DMS153 treated with DMSO at 0.1 percent for 48 hours (cell line): ENCODE data around the gene SLC51A.
"Not testable (repeated sequence)": the region's sequence is repeated elsewhere in the genome, so short reads cannot be mapped to it uniquely, and the experiment has no call there.

Experiments used
- DNase-seq: peaks from one replicate; lab custom pipeline; 2025; ENCODE audit not compliant: unreplicated experiment; lab: John Stamatoyannopoulos, UW

The SLC51A gene

DNA sequence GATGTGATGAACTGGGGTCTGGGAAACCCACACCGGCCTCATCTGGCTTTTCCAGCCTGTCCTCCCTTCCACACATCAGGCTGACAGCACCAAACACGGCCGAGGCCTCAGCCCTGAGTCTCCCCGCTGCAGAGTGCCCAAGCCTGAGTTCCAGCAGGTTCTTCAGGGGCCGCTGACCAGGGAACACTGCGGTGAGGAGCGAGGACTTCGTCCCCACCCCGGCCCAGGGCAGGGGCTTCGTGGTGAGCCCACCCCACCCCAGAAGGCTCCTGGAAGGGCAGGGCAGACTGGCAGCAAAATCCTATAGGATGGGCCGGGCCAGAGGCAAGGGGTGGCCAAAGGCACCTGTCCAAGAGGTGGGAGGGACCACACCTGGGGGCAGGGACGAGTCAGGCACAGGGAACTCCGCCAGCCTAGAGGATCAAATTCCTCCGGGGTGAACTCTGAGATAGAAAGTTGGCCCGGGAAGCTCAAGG is at the start of gene SLC51A:
Gene SLC51A (plus strand): TSS at position 446 of the 476 bp plus-strand sequence. CDS start 179 bp downstream, outside the sequence.
- no peak for DNase-seq

DNA sequence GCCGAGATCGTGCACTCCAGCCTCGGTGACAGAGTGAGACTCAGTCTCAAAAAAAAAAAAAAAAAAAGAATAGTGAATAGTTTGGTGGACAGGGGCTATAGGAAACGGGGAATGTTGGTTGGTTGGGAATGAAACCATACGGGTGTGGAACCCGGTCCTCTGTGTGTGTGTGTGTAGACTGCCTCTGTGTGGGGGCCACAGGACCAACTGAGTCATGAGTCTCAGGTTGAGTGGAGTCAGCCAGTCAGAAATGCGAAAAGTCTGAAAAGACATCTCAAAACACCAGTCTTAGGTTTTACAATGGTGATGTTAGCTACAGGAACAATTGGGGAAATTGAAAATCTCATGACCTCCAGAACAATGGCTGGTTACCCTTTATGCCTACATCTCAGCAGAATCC is 49.6 kb upstream of the SLC51A start:
- DNase-seq: no peak

- DNase-seq: peak; percentile 29
Measured at GRCh38 chr3:196168808-196169391, 47.4 kb upstream of the SLC51A start.

GRCh38 chr3:196169836-196170240 is 46.5 kb upstream of the SLC51A start:
- no peak for DNase-seq

GRCh38 chr3:196170296-196170695 is 46.0 kb upstream of the SLC51A start:
- DNase-seq: not testable (repeated sequence)

- no peak for DNase-seq
Measured at GRCh38 chr3:196174652-196175051, 41.7 kb upstream of the SLC51A start.

DNA sequence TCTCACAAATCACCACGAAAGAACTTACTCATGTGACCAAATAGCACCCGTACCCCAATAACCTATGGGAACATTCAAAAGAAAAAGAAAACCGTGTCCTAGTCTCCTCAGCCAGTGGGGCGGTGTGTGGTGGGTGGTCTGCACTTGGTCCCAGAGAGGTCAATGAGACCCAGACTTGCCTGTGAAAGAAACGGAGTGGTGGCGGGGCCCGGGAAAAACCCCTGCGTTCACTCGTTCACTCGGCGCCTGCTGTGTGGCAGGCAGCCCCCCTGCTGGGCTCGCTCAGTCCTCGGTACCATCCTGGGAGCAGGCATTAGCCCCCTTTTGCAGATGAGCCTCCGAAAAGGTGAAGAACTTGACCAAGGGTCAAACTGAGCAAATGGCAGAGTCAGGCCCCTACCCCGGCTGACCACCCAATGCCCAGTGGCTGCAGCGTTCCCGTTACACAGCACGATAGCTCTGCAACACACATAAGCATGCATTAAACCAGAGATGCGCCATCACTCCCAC is 41.2 kb upstream of the SLC51A start:
- no peak for DNase-seq

DNA sequence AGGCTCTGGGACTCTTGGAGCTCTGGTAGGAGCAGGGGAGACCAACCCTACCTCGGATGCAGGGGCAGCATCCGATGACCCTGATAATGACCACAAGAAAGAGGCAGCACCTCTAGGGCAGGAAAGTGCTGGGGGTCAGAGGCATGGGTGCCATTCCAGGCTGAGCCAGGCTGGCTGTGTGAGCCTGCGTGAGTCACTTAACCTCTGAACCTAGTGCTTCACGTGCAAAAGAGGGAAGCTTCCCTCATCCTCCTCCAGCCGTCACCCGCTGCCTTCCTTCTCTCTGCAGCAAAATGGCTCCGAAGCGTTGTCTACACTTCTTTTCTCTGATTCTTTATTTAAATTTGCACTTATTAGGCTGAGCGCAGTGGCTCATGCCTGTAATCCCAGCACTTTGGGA is 40.6 kb upstream of the SLC51A start:
- no peak for DNase-seq

GRCh38 chr3:196177567-196177966 is 38.8 kb upstream of the SLC51A start:
- DNase-seq: no peak

GRCh38 chr3:196177967-196178366 is 38.4 kb upstream of the SLC51A start:
- DNase-seq: no peak

DNA sequence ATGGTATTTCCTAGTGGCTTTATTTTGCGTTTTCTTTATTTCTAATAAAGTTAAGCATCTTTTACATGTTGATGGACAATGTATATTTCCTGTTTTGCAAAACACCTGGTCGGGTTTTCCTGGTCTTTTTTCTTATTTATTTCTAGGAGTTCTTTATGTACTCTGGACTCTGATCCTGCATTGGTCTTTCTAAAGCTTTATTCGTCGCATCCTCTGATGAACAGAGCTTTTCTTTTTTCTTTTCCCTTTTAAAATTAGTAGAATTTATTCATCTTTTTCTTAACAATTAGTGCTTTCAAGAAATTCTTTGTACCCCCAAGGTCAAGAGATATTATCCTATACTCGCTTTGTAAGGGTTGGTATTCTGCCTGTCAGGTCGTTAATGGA is 37.3 kb upstream of the SLC51A start:
- no peak for DNase-seq

DNA sequence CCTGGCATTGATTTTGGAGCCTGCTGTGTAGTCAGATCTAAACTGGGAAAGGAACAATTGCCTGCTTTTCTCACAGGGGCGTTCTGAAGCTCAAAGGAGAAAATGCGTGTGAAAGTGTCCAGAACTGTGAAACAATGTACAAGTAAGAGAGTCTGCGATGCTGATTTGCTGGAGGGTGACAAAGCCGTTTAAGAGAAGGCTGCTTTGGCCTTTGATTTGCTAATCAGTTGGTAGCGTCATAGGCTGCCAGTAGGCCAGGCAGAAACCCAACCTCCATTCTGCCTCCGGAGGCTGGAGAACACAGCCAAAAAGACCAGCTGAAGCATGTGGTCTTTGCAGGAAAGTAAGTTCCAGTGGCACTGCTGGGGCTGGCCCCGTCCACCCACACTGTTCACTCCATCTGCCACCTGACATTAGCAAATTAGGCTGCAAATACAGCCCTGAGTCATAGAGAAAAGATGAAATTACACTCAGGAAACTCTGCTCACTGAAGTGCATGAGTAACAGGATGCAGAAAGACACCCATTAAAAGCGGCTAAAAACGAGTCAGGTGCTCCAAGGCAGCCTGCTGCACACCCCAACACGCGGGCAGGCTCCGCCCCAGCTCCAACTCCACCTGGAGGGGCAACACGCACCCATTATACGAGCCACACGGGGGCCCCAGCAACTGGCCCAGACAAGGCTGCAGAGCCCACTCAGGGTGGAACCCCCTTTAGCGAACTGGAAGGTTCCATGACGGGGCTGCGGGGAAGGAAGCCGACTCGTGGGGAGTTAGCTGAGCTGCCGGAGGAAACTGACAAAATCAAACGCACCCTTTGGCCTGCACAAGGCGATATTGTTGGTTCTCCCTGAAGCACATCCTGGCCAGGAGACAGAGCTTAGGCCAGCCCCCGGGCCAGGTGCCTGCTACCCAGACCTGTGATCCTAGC is 36.7 kb upstream of the SLC51A start:
- no peak for DNase-seq

DNA sequence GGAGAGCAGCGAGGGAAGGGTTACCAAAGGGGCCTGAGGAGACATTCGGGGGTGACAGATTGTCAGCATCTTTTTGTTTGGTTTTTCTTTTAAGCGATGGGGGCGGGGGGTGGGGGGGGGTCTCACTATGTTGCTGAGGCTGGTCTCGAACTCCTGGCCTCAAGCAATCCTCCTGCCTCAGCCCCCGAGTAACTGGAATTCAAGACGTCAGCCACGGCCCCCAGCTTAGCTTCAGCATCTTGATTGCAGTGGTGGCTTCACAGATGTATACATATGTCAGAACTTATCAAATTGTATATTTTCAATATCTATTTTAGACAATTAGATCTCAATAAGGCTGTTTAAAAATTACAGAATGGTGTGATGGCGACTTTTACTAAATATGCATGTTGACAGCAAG is 36.0 kb upstream of the SLC51A start:
- DNase-seq: no peak

DNA sequence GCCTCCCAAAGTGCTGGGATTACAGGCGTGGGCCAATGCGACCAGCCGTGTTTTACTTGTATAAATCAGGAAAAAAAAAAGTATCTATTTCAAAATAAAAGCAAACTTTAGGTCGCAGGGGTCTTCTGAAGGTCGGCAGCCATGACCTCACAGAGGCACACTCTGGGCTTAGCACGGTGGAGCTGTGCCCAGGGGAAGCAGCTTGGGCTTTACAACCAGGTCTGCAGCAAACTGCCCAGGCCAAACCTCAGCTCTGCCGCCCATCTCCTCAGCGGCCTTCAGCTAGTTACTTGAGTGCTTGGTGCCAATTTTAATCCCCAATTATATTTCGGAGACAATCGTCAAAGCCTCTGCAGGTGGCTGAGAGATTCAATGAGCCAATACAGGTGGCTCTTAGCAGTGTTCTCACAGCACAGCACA is 35.2 kb upstream of the SLC51A start:
- no peak for DNase-seq

GRCh38 chr3:196184169-196184432 is 32.2 kb upstream of the SLC51A start:
- DNase-seq: not testable (repeated sequence)

DNA sequence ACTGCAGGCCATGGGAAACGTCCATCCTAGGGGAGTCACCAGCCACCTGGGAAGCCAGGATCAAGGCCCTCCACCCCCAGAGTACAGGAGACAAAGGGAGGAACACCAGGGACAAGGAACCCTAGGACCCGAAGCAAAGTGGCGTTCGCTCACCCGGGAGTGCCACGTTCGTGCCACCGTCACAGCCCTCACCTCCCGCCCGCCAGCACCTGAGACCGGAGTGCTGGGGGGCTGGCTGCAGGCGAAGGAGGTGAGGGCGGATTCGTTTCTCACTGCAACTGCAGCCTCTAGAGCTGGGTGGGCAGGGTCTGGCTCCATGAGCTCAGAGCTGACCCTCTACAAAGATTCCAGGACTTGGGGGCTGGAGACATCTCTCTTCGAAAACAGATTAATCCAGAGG is 31.5 kb upstream of the SLC51A start:
- no peak for DNase-seq

DNA sequence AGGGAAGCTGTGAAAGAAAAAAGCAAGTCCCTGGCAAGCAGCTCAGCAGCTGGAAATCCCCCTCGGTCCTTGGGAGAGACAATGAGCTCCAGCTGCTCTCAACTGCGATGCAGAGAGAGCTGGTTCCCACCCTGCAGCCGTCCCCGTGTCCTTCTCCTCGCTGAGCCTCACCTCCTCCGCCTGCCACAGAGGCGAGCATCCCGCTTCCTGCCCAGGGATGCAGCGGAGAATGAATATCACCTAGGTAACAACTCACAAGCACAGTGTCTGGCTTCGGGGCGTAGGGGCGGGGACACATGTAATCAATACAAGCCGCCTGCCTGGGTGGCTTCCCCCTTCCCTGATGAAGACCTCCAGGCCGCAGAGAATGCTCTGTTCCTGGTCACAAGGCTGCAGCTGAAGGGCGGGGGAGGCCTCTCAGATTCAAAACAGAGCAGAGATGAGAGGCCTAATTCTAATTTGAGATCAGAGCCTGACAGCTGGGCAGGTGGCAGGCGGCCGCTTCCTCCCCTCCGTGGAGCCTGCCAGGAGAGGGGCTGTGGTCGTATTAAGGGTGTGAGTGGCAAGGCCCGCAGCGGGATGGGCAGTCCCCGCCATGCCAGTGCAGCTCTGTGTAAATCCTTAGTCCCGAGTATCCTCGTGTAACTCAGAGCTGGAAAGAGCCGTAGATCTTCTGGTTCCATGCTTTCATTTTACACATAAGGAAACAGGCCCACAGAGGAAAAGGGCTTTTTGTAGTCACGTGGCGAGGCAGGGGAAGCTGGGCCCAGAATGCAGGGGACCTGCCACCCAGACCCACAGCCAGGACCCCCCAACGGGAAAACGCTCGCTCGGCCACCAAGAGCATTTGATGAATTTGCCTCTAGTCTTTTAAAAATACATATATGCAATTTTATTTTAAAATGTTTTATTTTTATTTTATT is 29.4 kb upstream of the SLC51A start:
- DNase-seq: no peak

DNA sequence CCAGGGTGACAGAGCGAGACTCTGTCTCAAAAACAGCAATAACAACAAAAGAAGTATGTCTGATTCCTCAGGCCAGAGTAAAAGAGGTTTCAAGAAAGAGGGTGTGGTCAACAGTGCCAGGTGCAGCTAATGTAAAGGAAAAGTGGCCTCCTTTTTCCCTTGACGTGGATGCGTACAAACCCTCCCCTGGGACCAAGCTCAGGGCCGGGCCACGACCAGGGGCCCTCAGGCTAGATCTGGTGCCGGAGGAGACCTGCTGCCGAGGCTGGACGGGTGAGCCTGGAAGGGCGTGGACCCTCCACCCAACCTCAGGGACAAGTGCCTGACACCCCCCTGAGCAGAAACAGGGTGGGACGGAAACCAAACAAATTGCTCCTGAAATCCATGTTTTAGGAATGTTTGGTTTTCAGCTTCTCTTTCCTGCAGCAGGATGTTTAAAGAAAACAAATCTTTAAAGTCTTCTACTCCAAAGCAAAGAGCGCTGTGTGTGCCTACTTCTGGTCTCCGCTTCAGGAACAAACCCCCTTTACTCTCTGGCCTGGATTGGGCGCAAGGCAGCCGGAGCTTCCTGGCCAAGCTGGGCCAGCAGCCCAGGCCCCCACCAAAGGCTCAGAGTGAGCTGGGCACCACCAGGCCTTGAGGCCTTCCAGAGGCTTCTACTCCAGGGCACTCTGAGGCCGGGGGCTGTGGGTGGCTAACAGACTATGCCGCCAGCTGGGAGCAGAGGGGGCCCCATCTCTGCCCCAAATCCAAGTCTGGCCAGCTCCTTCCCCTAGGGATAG is 26.6 kb upstream of the SLC51A start:
- no peak for DNase-seq

- DNase-seq: no peak
Measured at GRCh38 chr3:196192036-196192523, 24.3 kb upstream of the SLC51A start.

DNA sequence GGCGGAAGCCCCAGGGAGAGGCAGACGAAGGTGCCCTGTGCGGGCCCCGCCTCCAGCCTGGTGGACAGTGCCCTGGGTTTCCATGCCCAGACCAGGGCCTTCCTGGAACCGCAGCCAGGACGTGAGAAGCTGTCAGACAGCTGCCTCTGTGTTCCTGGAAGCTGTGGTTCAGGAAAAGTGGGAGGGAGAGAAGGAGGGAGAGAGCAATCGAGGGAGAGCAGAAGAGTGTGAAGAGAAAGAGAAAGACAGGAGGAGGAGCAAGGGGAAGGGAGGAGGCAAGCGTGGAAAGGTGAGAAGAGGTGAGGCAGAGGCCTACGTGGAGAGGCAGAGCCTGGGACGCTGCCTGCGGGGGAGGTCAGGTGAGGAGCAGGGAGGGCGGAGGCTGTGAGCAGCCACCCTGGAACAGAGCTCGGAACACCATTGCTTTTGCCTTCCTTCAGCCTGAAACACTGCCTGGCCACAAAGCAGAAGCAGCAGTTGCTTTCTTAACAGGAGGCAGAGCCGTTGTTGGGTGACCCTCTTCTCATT is 23.7 kb upstream of the SLC51A start:
- DNase-seq: no peak
